Measurements from ENCODE around the gene NKTR.

The NKTR gene

DNA sequence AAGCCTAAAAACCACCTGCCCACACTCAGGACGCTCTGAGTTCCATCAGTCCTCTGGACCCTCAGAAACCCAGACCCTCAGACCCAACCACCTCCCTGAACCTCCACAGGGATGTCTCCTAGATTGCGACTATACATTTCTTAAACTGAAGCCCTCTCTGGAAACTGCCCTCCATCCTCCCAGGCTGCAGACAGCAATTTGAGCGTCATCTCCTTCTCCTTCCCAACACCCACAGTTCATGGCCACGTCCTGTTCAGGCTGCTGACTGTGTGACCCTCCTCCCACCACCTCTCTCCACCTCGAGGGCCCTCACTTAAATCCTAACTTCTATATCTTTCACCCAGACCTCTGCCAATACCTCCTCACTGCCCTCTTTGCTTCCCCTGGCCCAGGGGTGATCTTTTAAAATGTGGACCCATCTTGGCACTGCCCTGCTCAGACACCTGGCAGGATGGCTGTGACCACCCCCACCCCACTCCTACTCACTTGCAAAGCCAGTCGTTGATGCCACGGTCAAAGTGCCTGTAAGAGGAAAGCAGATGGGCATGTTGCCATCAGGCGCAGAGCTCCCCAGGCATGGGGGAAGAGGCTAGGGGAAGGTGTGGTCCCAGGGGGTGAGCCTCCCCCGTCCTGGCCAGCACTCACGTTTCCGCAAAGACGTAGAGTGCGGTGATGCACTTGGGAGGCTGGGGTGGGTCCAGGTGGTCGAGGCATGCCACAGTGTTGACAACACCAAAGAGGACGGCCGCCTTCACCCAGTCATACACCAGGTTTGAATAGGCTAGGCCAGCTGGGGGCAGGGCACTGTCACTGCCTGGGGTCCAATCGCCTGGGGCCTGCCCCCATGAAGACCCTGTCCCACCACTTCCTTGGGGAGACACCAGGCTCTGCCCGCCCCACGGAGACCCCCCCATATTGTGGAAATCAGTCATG, 96.1 kb downstream of the NKTR start:
- DNase-seq (ENCODE audit: insufficient read length) (no peak), FAIRE-seq (no peak)

DNA sequence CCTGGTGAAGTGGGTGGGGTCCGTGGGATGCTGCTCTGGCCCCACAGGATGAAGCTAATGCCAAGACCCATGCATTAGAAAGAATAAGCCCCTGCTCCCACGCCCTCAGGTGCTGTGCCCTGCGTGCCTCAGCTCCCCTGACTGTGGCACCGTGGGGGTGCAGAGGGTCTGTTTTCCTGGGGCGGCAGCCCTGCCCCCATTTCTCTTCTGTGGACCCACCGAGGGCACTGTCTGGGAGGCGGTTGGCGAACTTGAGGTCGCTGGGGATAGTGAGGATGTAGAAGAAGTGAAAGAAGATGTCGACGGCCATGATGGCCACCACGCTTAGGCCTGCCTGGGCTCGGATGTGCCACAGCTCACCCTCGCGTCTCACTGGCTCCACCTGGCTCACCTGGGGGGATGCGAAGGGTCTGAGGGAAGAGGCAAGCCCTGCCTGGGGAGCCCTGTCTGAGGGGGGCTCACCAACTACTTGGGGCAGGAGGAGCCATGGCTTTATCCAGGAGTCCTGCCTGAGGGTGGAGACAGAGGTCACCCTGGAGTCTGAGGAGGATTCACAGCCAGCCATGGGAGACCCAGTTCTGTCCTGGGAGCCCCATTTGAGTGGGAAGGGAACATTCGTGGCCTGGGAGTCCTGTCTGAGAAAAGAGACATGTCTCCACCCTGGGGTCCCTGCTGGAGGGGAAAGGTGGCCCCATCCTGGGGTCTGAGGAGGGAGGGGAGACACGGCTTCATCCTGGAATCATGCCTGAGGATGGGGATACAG, 97.0 kb downstream of the NKTR start:
- no peak for TF ChIP-seq POLR2AphosphoS5 (IDR thresholded peaks at IDR 0.05; ENCODE audit: low read depth, low read length)
- TF ChIP-seq POLR2A (IDR thresholded peaks at IDR 0.05; ENCODE audit: low read depth, low read length), result no peak
- no peak for TF ChIP-seq TAF1 (IDR thresholded peaks at IDR 0.05; ENCODE audit: borderline replicate concordance, low read depth, low read length)
- no peak for FAIRE-seq
- DNase-seq (ENCODE audit: insufficient read length), result peak; percentile 7

More for the DNA sequence above, 96.1 kb downstream of the NKTR start:
- TF ChIP-seq POLR2AphosphoS5 (IDR thresholded peaks at IDR 0.05; ENCODE audit: low read depth, low read length) (no peak), POLR2A (IDR thresholded peaks at IDR 0.05; ENCODE audit: low read depth, low read length) (no peak), TAF1 (IDR thresholded peaks at IDR 0.05; ENCODE audit: borderline replicate concordance, low read depth, low read length) (no peak)
